ENCODE results near the gene NFATC2.

The NFATC2 gene

GRCh38 chr20:51356871-51357270 is 185.6 kb downstream of the NFATC2 start:
- H3K4me3 ChIP-seq (replicated peaks; ENCODE audit: insufficient read depth, low read length) = no peak overlapping the region
- no peak for TF ChIP-seq GABPA (IDR thresholded peaks at IDR 0.05; ENCODE audit: low read depth)
- TF ChIP-seq CTCF (IDR thresholded peaks at IDR 0.05; ENCODE audit: insufficient read depth, low read length) = no peak
- H3K27ac ChIP-seq (replicated peaks) = no peak overlapping the region
- no peak for DNase-seq (ENCODE audit: low read depth in 1 of 2, low spot score in 1 of 2)
- peaks cover 2% of the 10 kb centered on the region for H3K27me3 ChIP-seq (ENCODE audit: insufficient read depth, poor library complexity, severe bottlenecking)

DNA sequence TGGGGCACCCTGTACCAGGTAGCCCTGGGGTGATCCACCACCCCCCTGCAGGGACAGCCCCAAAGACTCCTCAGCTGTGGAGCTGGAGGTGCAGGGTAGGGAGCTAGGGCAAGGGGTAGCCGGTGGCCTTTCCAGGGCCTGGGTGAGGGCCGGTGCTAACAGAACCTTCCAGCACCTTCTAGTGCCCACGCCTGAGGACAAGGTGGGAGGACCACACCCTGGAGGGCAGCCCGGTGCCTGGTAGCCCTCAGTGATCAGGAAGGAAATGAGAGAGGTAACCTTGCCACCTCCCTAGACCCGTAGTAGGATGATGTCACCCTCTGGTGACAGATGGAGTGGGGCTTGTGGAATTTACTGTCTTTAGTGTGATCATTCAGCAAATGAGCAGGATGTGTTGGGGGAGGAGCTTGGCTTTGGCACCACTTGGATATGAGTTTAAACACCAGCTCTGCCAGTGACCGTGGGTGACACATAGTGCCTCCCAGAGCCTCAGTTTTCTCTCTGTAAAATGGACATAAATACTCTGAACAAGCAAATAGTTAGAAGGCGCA is 187.7 kb downstream of the NFATC2 start:
- Histone ChIP-seq H3K4me3 (replicated peaks; ENCODE audit: insufficient read depth, low read length) (no peak overlapping the region), H3K27me3 (ENCODE audit: insufficient read depth, poor library complexity, severe bottlenecking) (no peaks in the 10 kb centered on the region), H3K27ac (replicated peaks) (no peak overlapping the region)
- no peak for DNase-seq (ENCODE audit: low read depth in 1 of 2, low spot score in 1 of 2)
- no peak for TF ChIP-seq SPI1 (IDR thresholded peaks at IDR 0.05; ENCODE audit: borderline replicate concordance, low read depth)
- no peak for TF ChIP-seq CTCF (IDR thresholded peaks at IDR 0.05; ENCODE audit: insufficient read depth, low read length)
- TF ChIP-seq, protein P1, sequence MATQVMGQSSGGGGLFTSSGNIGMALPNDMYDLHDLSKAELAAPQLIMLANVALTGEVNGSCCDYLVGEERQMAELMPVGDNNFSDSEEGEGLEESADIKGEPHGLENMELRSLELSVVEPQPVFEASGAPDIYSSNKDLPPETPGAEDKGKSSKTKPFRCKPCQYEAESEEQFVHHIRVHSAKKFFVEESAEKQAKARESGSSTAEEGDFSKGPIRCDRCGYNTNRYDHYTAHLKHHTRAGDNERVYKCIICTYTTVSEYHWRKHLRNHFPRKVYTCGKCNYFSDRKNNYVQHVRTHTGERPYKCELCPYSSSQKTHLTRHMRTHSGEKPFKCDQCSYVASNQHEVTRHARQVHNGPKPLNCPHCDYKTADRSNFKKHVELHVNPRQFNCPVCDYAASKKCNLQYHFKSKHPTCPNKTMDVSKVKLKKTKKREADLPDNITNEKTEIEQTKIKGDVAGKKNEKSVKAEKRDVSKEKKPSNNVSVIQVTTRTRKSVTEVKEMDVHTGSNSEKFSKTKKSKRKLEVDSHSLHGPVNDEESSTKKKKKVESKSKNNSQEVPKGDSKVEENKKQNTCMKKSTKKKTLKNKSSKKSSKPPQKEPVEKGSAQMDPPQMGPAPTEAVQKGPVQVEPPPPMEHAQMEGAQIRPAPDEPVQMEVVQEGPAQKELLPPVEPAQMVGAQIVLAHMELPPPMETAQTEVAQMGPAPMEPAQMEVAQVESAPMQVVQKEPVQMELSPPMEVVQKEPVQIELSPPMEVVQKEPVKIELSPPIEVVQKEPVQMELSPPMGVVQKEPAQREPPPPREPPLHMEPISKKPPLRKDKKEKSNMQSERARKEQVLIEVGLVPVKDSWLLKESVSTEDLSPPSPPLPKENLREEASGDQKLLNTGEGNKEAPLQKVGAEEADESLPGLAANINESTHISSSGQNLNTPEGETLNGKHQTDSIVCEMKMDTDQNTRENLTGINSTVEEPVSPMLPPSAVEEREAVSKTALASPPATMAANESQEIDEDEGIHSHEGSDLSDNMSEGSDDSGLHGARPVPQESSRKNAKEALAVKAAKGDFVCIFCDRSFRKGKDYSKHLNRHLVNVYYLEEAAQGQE (IDR thresholded peaks at IDR 0.05; ENCODE audit: insufficient replicate concordance, low read depth) = no peak
- TF ChIP-seq GABPA (IDR thresholded peaks at IDR 0.05; ENCODE audit: low read depth) = no peak
- TF ChIP-seq POLR2AphosphoS5 (IDR thresholded peaks at IDR 0.05; ENCODE audit: low read depth) = no peak

DNA sequence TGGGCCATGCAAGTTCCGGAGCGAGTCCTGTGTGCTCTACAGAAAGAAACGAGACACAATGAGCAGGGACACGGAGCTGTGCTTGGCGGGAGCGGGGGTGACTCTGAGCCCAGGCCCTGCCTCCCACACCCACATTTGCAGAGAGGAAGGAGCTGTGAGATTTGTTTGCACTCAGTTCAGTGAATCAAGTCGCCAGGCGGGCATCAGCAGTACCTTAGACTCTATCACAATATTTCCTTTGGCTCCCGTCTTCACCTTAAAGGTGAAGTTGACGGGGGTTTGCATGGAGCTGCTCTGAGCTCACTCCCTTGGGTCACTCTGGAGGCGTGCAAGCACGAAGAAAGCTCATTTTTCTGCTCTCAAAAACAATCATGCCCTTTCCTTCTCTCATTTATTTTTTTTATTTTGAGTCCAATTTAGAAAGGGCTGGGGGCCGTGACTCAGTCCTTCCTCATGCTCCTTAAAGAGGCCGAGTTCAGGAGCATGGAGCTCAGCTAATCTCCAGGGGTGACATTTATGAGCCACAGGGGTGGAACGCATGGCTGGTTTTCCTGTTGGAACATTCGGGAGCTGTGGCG is 188.2 kb downstream of the NFATC2 start:
- H3K4me3 ChIP-seq (replicated peaks; ENCODE audit: insufficient read depth, low read length) = no peak overlapping the region
- TF ChIP-seq POLR2AphosphoS5 (IDR thresholded peaks at IDR 0.05; ENCODE audit: low read depth) (no peak), CTCF (IDR thresholded peaks at IDR 0.05; ENCODE audit: insufficient read depth, low read length) (no peak)
- TF ChIP-seq, protein P1 (IDR thresholded peaks at IDR 0.05; ENCODE audit: insufficient replicate concordance, low read depth) = no peak
- H3K27ac ChIP-seq (replicated peaks) = no peak overlapping the region
- no peaks in the 10 kb centered on the region for H3K27me3 ChIP-seq (ENCODE audit: insufficient read depth, poor library complexity, severe bottlenecking)
- no peak for DNase-seq (ENCODE audit: low read depth in 1 of 2, low spot score in 1 of 2)

DNA sequence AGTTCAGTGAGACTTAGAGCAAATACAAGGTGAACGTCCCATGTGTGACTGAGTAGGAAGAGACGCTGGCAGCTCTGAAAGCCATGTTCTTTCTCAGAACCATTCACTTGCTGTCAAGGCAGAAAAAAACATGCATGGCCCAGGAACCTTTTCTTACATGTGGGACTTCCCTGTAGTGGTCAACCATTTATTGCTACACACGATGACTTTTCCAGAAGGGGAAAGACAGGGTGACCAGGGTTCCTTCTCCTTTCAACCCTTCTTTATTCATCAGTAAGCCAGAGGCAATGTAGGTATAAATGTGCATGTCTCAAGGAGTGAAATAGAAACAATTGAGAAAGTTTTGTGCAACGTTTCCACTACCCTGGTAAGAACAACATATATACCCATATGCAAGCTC is 189.0 kb downstream of the NFATC2 start:
- no peak for DNase-seq (ENCODE audit: low read depth in 1 of 2, low spot score in 1 of 2)

More for the DNA sequence above, 189.0 kb downstream of the NFATC2 start:
- no peaks in the 10 kb centered on the region for H3K27me3 ChIP-seq (ENCODE audit: insufficient read depth, poor library complexity, severe bottlenecking)
- H3K27ac ChIP-seq (replicated peaks) = no peak overlapping the region
- H3K4me3 ChIP-seq (replicated peaks; ENCODE audit: insufficient read depth, low read length) = no peak overlapping the region
- TF ChIP-seq GABPA (IDR thresholded peaks at IDR 0.05; ENCODE audit: low read depth) (no peak), CTCF (IDR thresholded peaks at IDR 0.05; ENCODE audit: insufficient read depth, low read length) (no peak), SPI1 (IDR thresholded peaks at IDR 0.05; ENCODE audit: borderline replicate concordance, low read depth) (no peak), POLR2AphosphoS5 (IDR thresholded peaks at IDR 0.05; ENCODE audit: low read depth) (no peak)
- TF ChIP-seq, protein P1 (IDR thresholded peaks at IDR 0.05; ENCODE audit: insufficient replicate concordance, low read depth) = no peak

Measured in HL-60 (cell line).